Tibial nerve (tissue), 3 donors: ENCODE results near the gene OGFOD3.

ENCODE experiments used
- CTCF ChIP-seq, 5 experiments: fragments of 200-600 bp in 3 of 5; fragments of 450-650 bp in 2 of 5; sonication (generic) in 3 of 5; IDR thresholded peaks; one replicate each; pipeline ENCODE4 v1.5.1; 2016 to 2019; ENCODE audit warnings: antibody characterized with exemption in 5 of 5, mild to moderate bottlenecking in 3 of 5, moderate library complexity in 2 of 5
- POLR2A ChIP-seq, 2 donors: fragments of 450-650 bp; IDR thresholded peaks; one replicate each; pipeline ENCODE4 v1.6.1; 2017; ENCODE audit warnings: antibody characterized with exemption in 2 of 2, mild to moderate bottlenecking in 2 of 2, moderate library complexity in 2 of 2

DNA sequence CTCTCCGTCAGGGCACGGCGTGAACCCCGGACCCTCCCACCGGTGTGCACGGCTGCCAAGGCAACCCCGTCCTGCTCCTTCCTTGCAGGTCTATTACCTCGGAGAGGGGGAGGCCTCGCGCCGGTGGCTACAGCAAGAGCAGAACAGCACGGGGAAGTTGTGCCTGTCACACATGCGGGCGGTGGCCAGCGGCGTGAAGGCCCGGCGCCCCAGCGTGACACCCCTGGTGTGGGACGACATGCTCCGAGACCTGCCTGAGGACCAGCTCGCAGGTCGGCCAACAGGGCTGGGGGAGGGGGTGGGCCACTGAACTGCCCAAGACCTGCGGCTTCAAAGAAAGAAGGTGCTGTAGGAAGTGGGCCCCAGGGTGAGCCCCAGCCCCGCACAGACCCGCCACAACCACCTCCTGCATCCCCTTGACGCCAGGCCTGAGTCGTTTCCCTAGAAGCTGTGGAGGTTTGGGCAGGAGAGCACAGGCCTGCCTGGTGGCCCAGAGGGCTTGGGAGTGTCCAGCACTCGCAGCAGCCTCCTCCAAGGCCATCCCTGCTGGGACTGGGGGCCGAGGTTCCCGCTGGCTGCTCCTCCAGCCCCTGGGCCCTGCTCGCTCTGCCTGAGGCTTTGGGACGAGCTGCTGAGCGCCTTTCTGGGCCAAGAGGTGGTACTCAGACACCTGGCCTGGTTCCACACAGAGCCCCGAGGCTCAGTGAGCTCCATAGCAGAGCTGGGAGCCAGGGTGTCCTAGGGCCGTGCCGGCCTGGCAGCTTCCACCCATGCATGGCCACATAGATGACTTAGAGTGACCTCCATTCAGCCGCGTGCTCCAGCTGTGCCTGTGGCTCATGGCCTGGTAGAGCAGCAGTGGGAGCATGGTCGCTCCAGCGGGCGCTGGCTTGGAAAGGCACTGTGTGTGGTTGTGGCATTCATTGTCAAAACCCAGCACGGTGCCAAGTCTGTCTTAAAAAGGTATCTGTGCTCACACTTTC is 17.5 kb upstream of the OGFOD3 start:
- TF ChIP-seq POLR2A (IDR thresholded peaks at IDR 0.05) (no peak), CTCF (IDR thresholded peaks at IDR 0.05) (no peak)
